Right lobe of liver (tissue), 4 donors: ENCODE measurements around the gene MBNL3.

Experiments used
- POLR2A ChIP-seq: fragments of 450-650 bp; IDR thresholded peaks from one replicate; pipeline ENCODE4 v1.6.1; 2017; ENCODE audit warnings: antibody characterized with exemption, mild to moderate bottlenecking
- TF ChIP-seq, protein P1 (sequence below), 4 donors: fragments of 200-600 bp in 3 of 4; fragments of 450-650 bp in 1 of 4; IDR thresholded peaks; one replicate each; pipeline versions ENCODE4 v1.5.1 to v1.8.0; 2016 to 2022; ENCODE audit warnings: antibody characterized with exemption in 4 of 4, mild to moderate bottlenecking in 2 of 4
- donor health status: DM: no; HTN: no; CAD: no.
- donor health status: DM: no; HTN: no; CAD: no.
- donor health status: DM: no; HTN: yes; CAD: no.

- TF ChIP-seq, protein P1, sequence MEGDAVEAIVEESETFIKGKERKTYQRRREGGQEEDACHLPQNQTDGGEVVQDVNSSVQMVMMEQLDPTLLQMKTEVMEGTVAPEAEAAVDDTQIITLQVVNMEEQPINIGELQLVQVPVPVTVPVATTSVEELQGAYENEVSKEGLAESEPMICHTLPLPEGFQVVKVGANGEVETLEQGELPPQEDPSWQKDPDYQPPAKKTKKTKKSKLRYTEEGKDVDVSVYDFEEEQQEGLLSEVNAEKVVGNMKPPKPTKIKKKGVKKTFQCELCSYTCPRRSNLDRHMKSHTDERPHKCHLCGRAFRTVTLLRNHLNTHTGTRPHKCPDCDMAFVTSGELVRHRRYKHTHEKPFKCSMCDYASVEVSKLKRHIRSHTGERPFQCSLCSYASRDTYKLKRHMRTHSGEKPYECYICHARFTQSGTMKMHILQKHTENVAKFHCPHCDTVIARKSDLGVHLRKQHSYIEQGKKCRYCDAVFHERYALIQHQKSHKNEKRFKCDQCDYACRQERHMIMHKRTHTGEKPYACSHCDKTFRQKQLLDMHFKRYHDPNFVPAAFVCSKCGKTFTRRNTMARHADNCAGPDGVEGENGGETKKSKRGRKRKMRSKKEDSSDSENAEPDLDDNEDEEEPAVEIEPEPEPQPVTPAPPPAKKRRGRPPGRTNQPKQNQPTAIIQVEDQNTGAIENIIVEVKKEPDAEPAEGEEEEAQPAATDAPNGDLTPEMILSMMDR (IDR thresholded peaks at IDR 0.05) = no peak
- TF ChIP-seq POLR2A = no peak
These were observed 55.8 kb downstream of the MBNL3 start for GRCh38 chrX:132433001-132433400.
